Activated CD4-positive, alpha-beta T cell treated with anti-CD3 and anti-CD28 coated beads, Interleukin-2, amount 10 ng/mL, durations not matched to agents 24 days and 14 days (primary cell): ENCODE data around the gene KCNK7. TPM values are rescaled to one million over a fixed set of nuclear protein-coding genes. Genes with fewer than 3 reads are reported as not detected.

ENCODE experiments used
- DNase-seq: peaks from one replicate; pipeline ENCODE4 v3.0.0; 2022
- H3K27ac Mint-ChIP-seq: one replicate; pipeline ENCODE4 v1.8.0; 2022; ENCODE audit warnings: mild to moderate bottlenecking, mixed read lengths
- H3K27me3 Mint-ChIP-seq: one replicate; pipeline ENCODE4 v1.8.0; 2022; ENCODE audit warnings: mixed read lengths
- H3K36me3 Mint-ChIP-seq: one replicate; pipeline ENCODE4 v1.8.0; 2022; ENCODE audit warnings: low read depth, mild to moderate bottlenecking, mixed read lengths
- H3K4me1 Mint-ChIP-seq: one replicate; pipeline ENCODE4 v1.8.0; 2021; ENCODE audit warnings: mixed read lengths
- H3K4me3 Mint-ChIP-seq: one replicate; pipeline ENCODE4 v1.8.0; 2022; ENCODE audit warnings: mild to moderate bottlenecking, moderate library complexity, mixed read lengths
- H3K9me3 Mint-ChIP-seq: one replicate; pipeline ENCODE4 v1.8.0; 2021; ENCODE audit warnings: mixed read lengths
- intact Hi-C: fragments of 100-400 bp; cut with micrococcal nuclease; formaldehyde crosslinking; loops from one replicate; pipeline ENCODE4 v1.15.1; 2023
- total RNA-seq: library from RNA; stranded (reverse); gene quantifications from 2 replicates; pipeline ENCODE4 v1.2.3, GENCODE V29; 2022

The KCNK7 gene
- total RNA-seq, 1 donor from 2014 or later = 1.3 TPM

- H3K9me3 Mint-ChIP-seq = no peaks in the 10 kb centered on the region
- H3K4me1 Mint-ChIP-seq = peaks cover 26% of the 10 kb centered on the region
- DNase-seq = no peak
- H3K4me3 Mint-ChIP-seq = no peak overlapping the region
- no peak overlapping the region for H3K27ac Mint-ChIP-seq
- intact Hi-C loops = no loop called here
- no peaks in the 10 kb centered on the region for H3K27me3 Mint-ChIP-seq
- peaks cover 41% of the 10 kb centered on the region for H3K36me3 Mint-ChIP-seq
Observed at GRCh38 chr11:65592858-65593517, 2.6 kb downstream of the KCNK7 start.

- DNase-seq = no peak
- Mint-ChIP-seq H3K36me3 (peaks cover 40% of the 10 kb centered on the region), H3K4me1 (peaks cover 34% of the 10 kb centered on the region), H3K27me3 (no peaks in the 10 kb centered on the region), H3K4me3 (no peak overlapping the region), H3K27ac (no peak overlapping the region), H3K9me3 (no peaks in the 10 kb centered on the region)
- intact Hi-C loops = no loop called here
Observed at GRCh38 chr11:65591939-65592857, 3.4 kb downstream of the KCNK7 start.

GRCh38 chr11:65590240-65590738 lies 5.3 kb downstream of the KCNK7 start:
- intact Hi-C loops = no loop called here
- no peaks in the 10 kb centered on the region for H3K27me3 Mint-ChIP-seq
- H3K27ac Mint-ChIP-seq = peak overlapping the region; percentile 55
- H3K4me3 Mint-ChIP-seq = no peak overlapping the region
- no peak for DNase-seq
- peaks cover 46% of the 10 kb centered on the region for H3K36me3 Mint-ChIP-seq
- H3K4me1 Mint-ChIP-seq = peaks cover 39% of the 10 kb centered on the region
- H3K9me3 Mint-ChIP-seq = no peaks in the 10 kb centered on the region

- Mint-ChIP-seq H3K27me3 (no peaks in the 10 kb centered on the region), H3K4me3 (no peak overlapping the region), H3K36me3 (peaks cover 46% of the 10 kb centered on the region), H3K4me1 (peaks cover 36% of the 10 kb centered on the region), H3K27ac (peak overlapping the region; percentile 93), H3K9me3 (no peaks in the 10 kb centered on the region)
- intact Hi-C loops = loop anchor here (2.0 kb wide), 1 partner anchor 25 kb away; the partner anchor contains the start of genes MAP3K11 and PCNX3
- peak; percentile 74 for DNase-seq
Observed at GRCh38 chr11:65589444-65590239, 6.0 kb downstream of the KCNK7 start.

- Mint-ChIP-seq H3K27me3 (no peaks in the 10 kb centered on the region), H3K9me3 (no peaks in the 10 kb centered on the region), H3K4me3 (peak overlapping the region; percentile 81), H3K36me3 (peaks cover 53% of the 10 kb centered on the region), H3K27ac (peak overlapping the region; percentile 93), H3K4me1 (peaks cover 36% of the 10 kb centered on the region)
- intact Hi-C loops = loop anchor here (1.0 to 2.0 kb wide), 3 partner anchors 14 to 48 kb away; partner anchors contain the start of genes MAP3K11 and PCNX3
- peak; percentile 92 for DNase-seq
Observed at GRCh38 chr11:65588199-65589054, 7.2 kb downstream of the KCNK7 start.

GRCh38 chr11:65586676-65587075 lies 8.9 kb downstream of the KCNK7 start:
- H3K27ac Mint-ChIP-seq = peak overlapping the region; percentile 79
- no peaks in the 10 kb centered on the region for H3K9me3 Mint-ChIP-seq
- no peak for DNase-seq
- H3K4me3 Mint-ChIP-seq = peak overlapping the region; percentile 32
- intact Hi-C loops = no loop called here
- no peaks in the 10 kb centered on the region for H3K27me3 Mint-ChIP-seq
- peaks cover 42% of the 10 kb centered on the region for H3K4me1 Mint-ChIP-seq
- peaks cover 65% of the 10 kb centered on the region for H3K36me3 Mint-ChIP-seq

- intact Hi-C loops = no loop called here
- Mint-ChIP-seq H3K36me3 (peaks cover 65% of the 10 kb centered on the region), H3K9me3 (no peaks in the 10 kb centered on the region), H3K27me3 (no peaks in the 10 kb centered on the region), H3K4me3 (peak overlapping the region; percentile 32), H3K27ac (peak overlapping the region; percentile 79), H3K4me1 (peaks cover 42% of the 10 kb centered on the region)
- no peak for DNase-seq
Observed at GRCh38 chr11:65586247-65586630, 9.4 kb downstream of the KCNK7 start.

GRCh38 chr11:65585396-65586246 lies 10.0 kb downstream of the KCNK7 start:
- Mint-ChIP-seq H3K27ac (peak overlapping the region; percentile 79), H3K27me3 (no peaks in the 10 kb centered on the region), H3K4me1 (peaks cover 42% of the 10 kb centered on the region), H3K4me3 (peak overlapping the region; percentile 32), H3K9me3 (no peaks in the 10 kb centered on the region), H3K36me3 (peaks cover 66% of the 10 kb centered on the region)
- intact Hi-C loops = no loop called here
- DNase-seq = no peak

- Mint-ChIP-seq H3K27me3 (no peaks in the 10 kb centered on the region), H3K4me3 (no peak overlapping the region), H3K27ac (no peak overlapping the region), H3K9me3 (no peaks in the 10 kb centered on the region), H3K4me1 (peaks cover 44% of the 10 kb centered on the region), H3K36me3 (peaks cover 65% of the 10 kb centered on the region)
- intact Hi-C loops = no loop called here
- DNase-seq = no peak
Observed at GRCh38 chr11:65584723-65585171, 10.9 kb downstream of the KCNK7 start.

GRCh38 chr11:65584106-65584505 lies 11.5 kb downstream of the KCNK7 start:
- peak overlapping the region; percentile 19 for H3K27ac Mint-ChIP-seq

GRCh38 chr11:65583589-65583988 lies 12.0 kb downstream of the KCNK7 start:
- Mint-ChIP-seq H3K4me1 (peaks cover 38% of the 10 kb centered on the region), H3K27ac (peak overlapping the region; percentile 73), H3K9me3 (no peaks in the 10 kb centered on the region), H3K27me3 (no peaks in the 10 kb centered on the region), H3K4me3 (no peak overlapping the region), H3K36me3 (peaks cover 67% of the 10 kb centered on the region)
- DNase-seq = no peak
- intact Hi-C loops = no loop called here

More at GRCh38 chr11:65584106-65584505, 11.5 kb downstream of the KCNK7 start:
- H3K4me3 Mint-ChIP-seq = peak overlapping the region; percentile 20
- peaks cover 67% of the 10 kb centered on the region for H3K36me3 Mint-ChIP-seq
- peaks cover 41% of the 10 kb centered on the region for H3K4me1 Mint-ChIP-seq
- intact Hi-C loops = no loop called here
- no peaks in the 10 kb centered on the region for H3K9me3 Mint-ChIP-seq
- H3K27me3 Mint-ChIP-seq = no peaks in the 10 kb centered on the region
- no peak for DNase-seq

GRCh38 chr11:65581928-65582327 lies 13.7 kb downstream of the KCNK7 start:
- no peaks in the 10 kb centered on the region for H3K27me3 Mint-ChIP-seq

More at GRCh38 chr11:65581928-65582327, 13.7 kb downstream of the KCNK7 start:
- H3K4me3 Mint-ChIP-seq = no peak overlapping the region
- peaks cover 63% of the 10 kb centered on the region for H3K36me3 Mint-ChIP-seq
- no peak for DNase-seq
- no peaks in the 10 kb centered on the region for H3K9me3 Mint-ChIP-seq
- intact Hi-C loops = no loop called here
- H3K4me1 Mint-ChIP-seq = peaks cover 36% of the 10 kb centered on the region
- H3K27ac Mint-ChIP-seq = peak overlapping the region; percentile 69
